ENCODE measurements around the gene GABRG3. TPM values are rescaled to one million over a fixed set of nuclear protein-coding genes. Genes with fewer than 3 reads are reported as not detected.

GABRG3 gene
- total and polyA plus RNA-seq, 2 donors: 1.5 TPM; not detected in 1

- Histone ChIP-seq H3K36me3 (ENCODE audit: insufficient read depth) (no peaks in the 10 kb centered on the region), H3K4me3 (ENCODE audit: low read depth, low read length) (no peak overlapping the region), H3K4me1 (ENCODE audit: insufficient read depth) (no peaks in the 10 kb centered on the region), H3K27ac (ENCODE audit: low read depth) (no peak overlapping the region)
- DNase-seq (ENCODE audit: extremely low spot score): no peak
- WGBS: 58% methylated on average over 10 of the region's 10 CpGs
These were observed 494.1 kb downstream of the GABRG3 start for GRCh38 chr15:27464941-27465612.

- WGBS: 68% methylated on average over 2 of the region's 2 CpGs
- no peaks in the 10 kb centered on the region for H3K36me3 ChIP-seq (ENCODE audit: insufficient read depth)
- H3K27ac ChIP-seq (ENCODE audit: low read depth): no peak overlapping the region
- no peak for DNase-seq (ENCODE audit: extremely low spot score)
- no peak overlapping the region for H3K4me3 ChIP-seq (ENCODE audit: low read depth, low read length)
- no peaks in the 10 kb centered on the region for H3K4me1 ChIP-seq (ENCODE audit: insufficient read depth)
These were observed 495.8 kb downstream of the GABRG3 start for GRCh38 chr15:27466758-27467157.

- Histone ChIP-seq H3K27ac (ENCODE audit: low read depth) (no peak overlapping the region), H3K36me3 (ENCODE audit: insufficient read depth) (no peaks in the 10 kb centered on the region), H3K4me1 (ENCODE audit: insufficient read depth) (no peaks in the 10 kb centered on the region), H3K4me3 (ENCODE audit: low read depth, low read length) (no peak overlapping the region)
- DNase-seq (ENCODE audit: extremely low spot score): no peak
- WGBS: 57% methylated on average over 3 of the region's 3 CpGs
These were observed 497.2 kb downstream of the GABRG3 start for GRCh38 chr15:27468151-27468591.

GRCh38 chr15:27473845-27474244 lies 502.9 kb downstream of the GABRG3 start:
- Histone ChIP-seq H3K4me1 (ENCODE audit: insufficient read depth) (no peaks in the 10 kb centered on the region), H3K27ac (ENCODE audit: low read depth) (no peak overlapping the region), H3K4me3 (ENCODE audit: low read depth, low read length) (no peak overlapping the region), H3K36me3 (ENCODE audit: insufficient read depth) (no peaks in the 10 kb centered on the region)
- WGBS: 84% methylated on average over 1 of the region's 1 CpG
- DNase-seq (ENCODE audit: extremely low spot score): no peak

GRCh38 chr15:27475395-27475794 lies 504.4 kb downstream of the GABRG3 start:
- no peak for DNase-seq (ENCODE audit: extremely low spot score)
- WGBS: 96% methylated on average over 4 of the region's 4 CpGs

GRCh38 chr15:27479296-27480140 lies 508.5 kb downstream of the GABRG3 start:
- peak; percentile 64 for DNase-seq (ENCODE audit: extremely low spot score)
- WGBS: 83% methylated on average over 4 of the region's 4 CpGs
- Histone ChIP-seq H3K4me1 (ENCODE audit: insufficient read depth) (no peaks in the 10 kb centered on the region), H3K4me3 (ENCODE audit: low read depth, low read length) (no peak overlapping the region), H3K27ac (ENCODE audit: low read depth) (no peak overlapping the region), H3K36me3 (ENCODE audit: insufficient read depth) (no peaks in the 10 kb centered on the region)

More at GRCh38 chr15:27475395-27475794, 504.4 kb downstream of the GABRG3 start:
- Histone ChIP-seq H3K36me3 (ENCODE audit: insufficient read depth) (no peaks in the 10 kb centered on the region), H3K4me3 (ENCODE audit: low read depth, low read length) (no peak overlapping the region), H3K4me1 (ENCODE audit: insufficient read depth) (no peaks in the 10 kb centered on the region), H3K27ac (ENCODE audit: low read depth) (no peak overlapping the region)

- 73% methylated on average over 5 of the region's 5 CpGs for WGBS
- no peak for DNase-seq (ENCODE audit: extremely low spot score)
These were observed 509.2 kb downstream of the GABRG3 start for GRCh38 chr15:27480141-27480530.

GRCh38 chr15:27480642-27481041 lies 509.7 kb downstream of the GABRG3 start:
- no peaks in the 10 kb centered on the region for H3K4me1 ChIP-seq (ENCODE audit: insufficient read depth)
- WGBS: 85% methylated on average over 3 of the region's 3 CpGs
- H3K36me3 ChIP-seq (ENCODE audit: insufficient read depth): no peaks in the 10 kb centered on the region
- H3K27ac ChIP-seq (ENCODE audit: low read depth): no peak overlapping the region
- no peak overlapping the region for H3K4me3 ChIP-seq (ENCODE audit: low read depth, low read length)
- no peak for DNase-seq (ENCODE audit: extremely low spot score)

More at GRCh38 chr15:27480141-27480530, 509.2 kb downstream of the GABRG3 start:
- Histone ChIP-seq H3K36me3 (ENCODE audit: insufficient read depth) (no peaks in the 10 kb centered on the region), H3K27ac (ENCODE audit: low read depth) (no peak overlapping the region), H3K4me1 (ENCODE audit: insufficient read depth) (no peaks in the 10 kb centered on the region), H3K4me3 (ENCODE audit: low read depth, low read length) (no peak overlapping the region)

GRCh38 chr15:27481768-27482167 lies 510.8 kb downstream of the GABRG3 start:
- Histone ChIP-seq H3K36me3 (ENCODE audit: insufficient read depth) (no peaks in the 10 kb centered on the region), H3K27ac (ENCODE audit: low read depth) (no peak overlapping the region), H3K4me3 (ENCODE audit: low read depth, low read length) (no peak overlapping the region), H3K4me1 (ENCODE audit: insufficient read depth) (no peaks in the 10 kb centered on the region)
- 79% methylated on average over 4 of the region's 4 CpGs for WGBS
- DNase-seq (ENCODE audit: extremely low spot score): no peak

- no peak for DNase-seq (ENCODE audit: extremely low spot score)
- Histone ChIP-seq H3K27ac (ENCODE audit: low read depth) (no peak overlapping the region), H3K4me1 (ENCODE audit: insufficient read depth) (no peaks in the 10 kb centered on the region), H3K36me3 (ENCODE audit: insufficient read depth) (no peaks in the 10 kb centered on the region), H3K4me3 (ENCODE audit: low read depth, low read length) (no peak overlapping the region)
- WGBS: 87% methylated on average over 6 of the region's 6 CpGs
These were observed 511.3 kb downstream of the GABRG3 start for GRCh38 chr15:27482287-27482686.

- H3K4me1 ChIP-seq (ENCODE audit: insufficient read depth): no peaks in the 10 kb centered on the region
- H3K27ac ChIP-seq (ENCODE audit: low read depth): no peak overlapping the region
- 82% methylated on average over 6 of the region's 6 CpGs for WGBS
- no peak for DNase-seq (ENCODE audit: extremely low spot score)
- no peak overlapping the region for H3K4me3 ChIP-seq (ENCODE audit: low read depth, low read length)
- H3K36me3 ChIP-seq (ENCODE audit: insufficient read depth): no peaks in the 10 kb centered on the region
These were observed 512.1 kb downstream of the GABRG3 start for GRCh38 chr15:27483124-27483523.

GRCh38 chr15:27485265-27485664 lies 514.3 kb downstream of the GABRG3 start:
- 89% methylated on average over 3 of the region's 3 CpGs for WGBS
- Histone ChIP-seq H3K4me3 (ENCODE audit: low read depth, low read length) (no peak overlapping the region), H3K36me3 (ENCODE audit: insufficient read depth) (no peaks in the 10 kb centered on the region), H3K27ac (ENCODE audit: low read depth) (no peak overlapping the region), H3K4me1 (ENCODE audit: insufficient read depth) (no peaks in the 10 kb centered on the region)
- no peak for DNase-seq (ENCODE audit: extremely low spot score)

GRCh38 chr15:27486051-27486450 lies 515.1 kb downstream of the GABRG3 start:
- Histone ChIP-seq H3K4me3 (ENCODE audit: low read depth, low read length) (no peak overlapping the region), H3K4me1 (ENCODE audit: insufficient read depth) (no peaks in the 10 kb centered on the region), H3K36me3 (ENCODE audit: insufficient read depth) (no peaks in the 10 kb centered on the region), H3K27ac (ENCODE audit: low read depth) (no peak overlapping the region)
- DNase-seq (ENCODE audit: extremely low spot score): no peak
- WGBS: 53% methylated on average over 6 of the region's 6 CpGs

Measured in urinary bladder (tissue), 4 donors.